Endothelial cell of umbilical vein (primary cell): ENCODE data around the gene CHST14. TPM values are rescaled to one million over a fixed set of nuclear protein-coding genes. Genes with fewer than 3 reads are reported as not detected.

Experiments used
- BruUV-seq: library from RNA; stranded (reverse); fragments of 400-500 nt; replicated peaks from 2 replicates; lab custom pipeline; 2021; lab: Mats Ljungman, UMichigan
- CTCF ChIA-PET: fragments of 300-600, 350-600 bp; sonication (Branson Sonifier 250); formaldehyde crosslinking; loops from one replicate; lab custom pipeline; 2021; ENCODE audit warnings: antibody characterized with exemption, inconsistent platforms; lab: Charles Lee
- POLR2A ChIA-PET: fragments of 300-600, 350-600 bp; sonication (Branson Sonifier 250); formaldehyde crosslinking; loops from one replicate; lab custom pipeline; 2021; ENCODE audit warnings: antibody characterized with exemption, inconsistent platforms; lab: Charles Lee
- DNase-seq: peaks from one replicate; pipeline ENCODE4 v3.0.0-alpha.2; 2011; ENCODE audit warnings: low read depth, low spot score
- FAIRE-seq: peaks from 2 replicates; lab custom pipeline; 2011; peaks lifted over from hg19 to GRCh38; lab: Jason Lieb, UNC
- H2AFZ ChIP-seq: 2 replicates; pipeline ENCODE4 v1.6.0; 2012; ENCODE audit warnings: low read depth, low read length, control low read depth, inconsistent platforms
- H3K27ac ChIP-seq: 2 replicates; pipeline ENCODE4 v1.5.1; 2011; ENCODE audit warnings: low read depth, mild to moderate bottlenecking, control low read depth, low read length, moderate library complexity; ENCODE audit not compliant: insufficient read depth
- H3K27me3 ChIP-seq, 2 experiments: 2 replicates each; pipeline versions ENCODE4 v1.6.0 to v1.6.1; 2011; ENCODE audit warnings: low read length in 2 of 2, mixed read lengths in 1 of 2; ENCODE audit not compliant: control insufficient read depth in 2 of 2, insufficient read depth in 2 of 2
- H3K36me3 ChIP-seq, 2 experiments: 2 replicates in 1 of 2; 3 replicates in 1 of 2; pipeline ENCODE4 v1.5.1; 2011; ENCODE audit warnings: low read length in 2 of 2, mild to moderate bottlenecking in 1 of 2, moderate library complexity in 1 of 2; ENCODE audit not compliant: control insufficient read depth in 2 of 2, insufficient read depth in 2 of 2; ENCODE audit errors: extremely low read depth in 1 of 2
- H3K4me1 ChIP-seq: 3 replicates; pipeline ENCODE4 v1.5.1; 2011; ENCODE audit warnings: mild to moderate bottlenecking, low read length; ENCODE audit not compliant: control insufficient read depth, insufficient read depth; ENCODE audit errors: extremely low read depth
- H3K4me2 ChIP-seq: 2 replicates; pipeline ENCODE4 v1.6.1; 2011; ENCODE audit warnings: low read length, control low read depth, mixed read lengths; ENCODE audit not compliant: insufficient read depth
- H3K4me3 ChIP-seq, 3 experiments: fragments of 200-600 bp in 1 of 3; sonication (generic), shearing (Covaris generic) in 1 of 3; replicated peaks in 1 of 3; 2 replicates each; pipeline ENCODE4 v1.5.1; 2011 to 2016; ENCODE audit warnings: control low read depth in 3 of 3, low read length in 3 of 3, mild to moderate bottlenecking in 2 of 3, inconsistent platforms in 1 of 3, low read depth in 1 of 3, moderate library complexity in 1 of 3; ENCODE audit not compliant: insufficient read depth in 1 of 3
- H3K79me2 ChIP-seq: 2 replicates; pipeline ENCODE4 v1.6.0; 2012; ENCODE audit warnings: low read length, inconsistent platforms; ENCODE audit not compliant: control insufficient read depth, insufficient read depth
- H3K9ac ChIP-seq: replicated peaks from 2 replicates; pipeline ENCODE3; 2011; ENCODE audit warnings: low read length, control low read depth; ENCODE audit not compliant: insufficient read depth; ENCODE audit errors: extremely low read depth
- H3K9me1 ChIP-seq: replicated peaks from 3 replicates; pipeline ENCODE4 v1.6.0; 2011; ENCODE audit warnings: mild to moderate bottlenecking, low read length; ENCODE audit not compliant: control insufficient read depth, insufficient read depth; ENCODE audit errors: extremely low read depth
- H3K9me3 ChIP-seq: replicated peaks from 2 replicates; pipeline ENCODE4 v1.5.1; 2012; ENCODE audit warnings: low read length, inconsistent platforms; ENCODE audit not compliant: control insufficient read depth, insufficient read depth
- H4K20me1 ChIP-seq: replicated peaks from 2 replicates; pipeline ENCODE3; 2011; ENCODE audit warnings: mild to moderate bottlenecking, low read length; ENCODE audit not compliant: control insufficient read depth, insufficient read depth; ENCODE audit errors: extremely low read depth
- EZH2 ChIP-seq: IDR thresholded peaks from 2 replicates; pipeline ENCODE4 v1.6.1; 2012; ENCODE audit warnings: borderline replicate concordance, low read depth, mild to moderate bottlenecking, moderate library complexity, low read length, inconsistent platforms; ENCODE audit not compliant: severe bottlenecking
- FOS ChIP-seq: IDR thresholded peaks from 2 replicates; pipeline ENCODE4 v1.6.1; 2011; ENCODE audit warnings: mild to moderate bottlenecking, low read length, moderate library complexity, borderline replicate concordance; ENCODE audit not compliant: insufficient read depth
- GATA2 ChIP-seq: IDR thresholded peaks from 2 replicates; pipeline ENCODE4 v1.7.0; 2011; ENCODE audit warnings: low read depth, mild to moderate bottlenecking, moderate library complexity, mixed read lengths, low read length; ENCODE audit not compliant: insufficient read length, insufficient read depth
- JUN ChIP-seq: IDR thresholded peaks from 2 replicates; pipeline ENCODE4 v1.6.1; 2011; ENCODE audit warnings: borderline replicate concordance, low read depth; ENCODE audit not compliant: insufficient read length, insufficient read depth
- MYC ChIP-seq: IDR thresholded peaks from one replicate; pipeline ENCODE4 v1.6.1; 2011; ENCODE audit warnings: mild to moderate bottlenecking, low read depth, low read length
- POLR2A ChIP-seq: IDR thresholded peaks from 2 replicates; pipeline ENCODE4 v1.6.1; 2012; ENCODE audit warnings: low read depth, mild to moderate bottlenecking, control low read depth, low read length
- POLR2AphosphoS5 ChIP-seq: IDR thresholded peaks from 2 replicates; pipeline ENCODE4 v1.6.1; 2012; ENCODE audit warnings: low read depth, mild to moderate bottlenecking, control low read depth, low read length, moderate library complexity; ENCODE audit not compliant: insufficient read depth
- dilution Hi-C: fragments of 300-500 bp; cut with MboI; formaldehyde crosslinking; loops from one replicate; pipeline ENCODE4 v1.15.0; 2019; ENCODE audit warnings: low sequenced_read_pairs; ENCODE audit not compliant: extremely low pct_ligation_motif_present
- intact Hi-C: fragments of 100-400 bp; cut with micrococcal nuclease; formaldehyde crosslinking; loops from one replicate; pipeline ENCODE4 v1.10.0; 2022
- polyA plus RNA-seq, 4 experiments: library from polyadenylated mRNA; depleted of rRNA in 3 of 4; stranded (reverse) in 3 of 4; unstranded in 1 of 4; fragments of >200 nt; gene quantifications; 2 replicates each; pipeline versions ENCODE4 v1.2.1 to v1.2.3, GENCODE V29; 2011 to 2012; ENCODE audit warnings: missing spikeins in 1 of 4
- total RNA-seq: library from RNA; stranded (reverse); gene quantifications from 2 replicates; pipeline ENCODE4 v1.2.3, GENCODE V29; 2021
- TF ChIP-seq, protein P1 (sequence below), 2 donors: IDR thresholded peaks; 1 replicate in 1 of 2; 2 replicates in 1 of 2; pipeline ENCODE4 v1.5.1; 2011; ENCODE audit warnings: low read length in 2 of 2, mild to moderate bottlenecking in 2 of 2, moderate library complexity in 2 of 2, control low read depth in 1 of 2, inconsistent platforms in 1 of 2, low read depth in 1 of 2; ENCODE audit not compliant: insufficient read depth in 1 of 2; ENCODE audit errors: extremely low read depth in 1 of 2
- TF ChIP-seq, protein P2 (sequence below): IDR thresholded peaks from 2 replicates; pipeline ENCODE4 v1.6.1; 2011; ENCODE audit not compliant: insufficient read depth, insufficient read length

The CHST14 gene
- total and polyA plus RNA-seq, 2 donors (not counting 3 experiments of a cell fraction or from before 2014, with no cell fraction given): 35.1 to 49.2 TPM

DNA sequence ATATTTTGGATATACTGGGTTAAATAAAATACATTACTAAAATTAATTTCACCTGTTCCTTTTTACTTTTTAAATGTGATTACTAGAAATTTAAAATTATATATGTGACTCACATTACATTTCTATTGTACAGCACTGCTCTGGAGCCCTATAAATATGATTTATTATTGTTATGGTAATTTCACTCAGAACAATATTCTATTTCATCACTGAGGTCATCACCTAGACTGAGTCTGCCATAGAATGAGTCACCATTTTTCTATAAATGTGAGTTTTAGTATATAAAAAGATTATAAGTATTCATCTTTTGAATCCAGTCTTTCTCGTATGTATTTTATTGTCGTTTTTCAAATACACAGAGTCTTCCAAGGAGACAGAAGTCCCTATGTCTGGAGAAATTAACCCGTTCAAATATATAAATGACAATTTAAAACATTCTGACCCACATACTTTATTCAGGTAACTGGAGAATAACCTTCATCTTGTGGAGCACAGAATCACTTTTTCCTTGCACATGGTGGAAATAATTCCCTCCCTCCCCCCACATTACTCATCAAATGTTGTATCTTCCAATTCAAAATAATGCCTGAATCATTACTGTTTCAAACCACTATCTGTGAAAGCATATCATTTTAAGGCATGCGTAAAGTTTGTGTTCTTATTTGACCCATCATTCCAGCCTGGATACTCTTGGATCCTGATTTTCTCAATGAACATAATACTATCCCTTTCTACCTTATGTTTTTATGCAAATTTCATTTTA is 30.0 kb downstream of the CHST14 start:
- intact Hi-C loops (no loop called here), dilution Hi-C loops (no loop called here)
- DNase-seq (peak; percentile 71), FAIRE-seq (no peak)
- peaks cover 4 to 6% of the 10 kb centered on the region in 2 experiments for H3K27me3 ChIP-seq
- no peaks in the 10 kb centered on the region for H3K36me3 ChIP-seq
- BruUV-seq: no TSS peak
- peaks cover 10% of the 10 kb centered on the region for H3K4me1 ChIP-seq
- no peak overlapping the region for H2AFZ ChIP-seq
- no peak overlapping the region for H3K9ac ChIP-seq
- H3K79me2 ChIP-seq: no peaks in the 10 kb centered on the region
- H3K4me3 ChIP-seq: no peak overlapping the region
- POLR2A ChIA-PET: no interaction called here
- no peak overlapping the region for H3K4me2 ChIP-seq
- CTCF ChIA-PET: interaction anchor here (1.6 kb wide), 1 partner anchor 19 kb away, joined by 7 read pairs; no protein-coding TSS in a partner anchor
- no peaks in the 10 kb centered on the region for H3K9me3 ChIP-seq
- H4K20me1 ChIP-seq: no peaks in the 10 kb centered on the region
- TF ChIP-seq GATA2 (no peak), FOS (peak; percentile 76), JUN (peak; percentile 84)
- no peaks in the 10 kb centered on the region for H3K9me1 ChIP-seq
- H3K27ac ChIP-seq: no peak overlapping the region

DNA sequence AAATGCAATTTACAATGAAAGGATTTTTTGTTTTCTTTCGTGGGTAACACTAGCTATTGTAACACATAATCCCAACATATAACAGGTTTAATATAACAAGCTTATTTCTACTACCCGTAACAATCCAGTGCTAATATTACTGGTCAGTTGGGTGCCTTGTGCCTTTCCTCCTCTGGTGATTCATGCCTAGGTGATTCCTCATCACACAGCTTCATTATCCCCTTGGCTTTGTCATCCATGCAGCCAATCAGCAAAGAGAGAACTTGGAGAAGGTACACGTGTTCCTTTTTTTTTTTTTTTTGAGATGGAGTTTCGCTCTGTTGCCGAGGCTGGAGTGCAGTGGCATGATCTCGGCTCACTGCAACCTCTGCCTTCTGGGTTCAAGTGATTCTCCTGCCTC is 30.7 kb downstream of the CHST14 start:
- FAIRE-seq (no peak), DNase-seq (no peak)
- H3K4me1 ChIP-seq: peaks cover 10% of the 10 kb centered on the region
- H3K9me1 ChIP-seq: no peaks in the 10 kb centered on the region
- no peaks in the 10 kb centered on the region for H3K36me3 ChIP-seq
- BruUV-seq: no TSS peak
- H3K9ac ChIP-seq: no peak overlapping the region
- ChIA-PET CTCF (interaction anchor here (0.6 to 1.6 kb wide), 2 partner anchors 18 to 58 kb away, joined by 3 to 7 read pairs; no protein-coding TSS in a partner anchor), POLR2A (no interaction called here)
- no peak overlapping the region for H3K4me3 ChIP-seq
- dilution Hi-C loops: no loop called here
- H3K27me3 ChIP-seq: peaks cover 4% of the 10 kb centered on the region in 2 experiments
- no peaks in the 10 kb centered on the region for H3K79me2 ChIP-seq
- no peak overlapping the region for H3K4me2 ChIP-seq
- no peaks in the 10 kb centered on the region for H4K20me1 ChIP-seq
- TF ChIP-seq JUN (no peak), EZH2 (no peak), MYC (no peak), POLR2A (no peak), GATA2 (no peak), POLR2AphosphoS5 (no peak), FOS (no peak)
- TF ChIP-seq, protein P1, sequence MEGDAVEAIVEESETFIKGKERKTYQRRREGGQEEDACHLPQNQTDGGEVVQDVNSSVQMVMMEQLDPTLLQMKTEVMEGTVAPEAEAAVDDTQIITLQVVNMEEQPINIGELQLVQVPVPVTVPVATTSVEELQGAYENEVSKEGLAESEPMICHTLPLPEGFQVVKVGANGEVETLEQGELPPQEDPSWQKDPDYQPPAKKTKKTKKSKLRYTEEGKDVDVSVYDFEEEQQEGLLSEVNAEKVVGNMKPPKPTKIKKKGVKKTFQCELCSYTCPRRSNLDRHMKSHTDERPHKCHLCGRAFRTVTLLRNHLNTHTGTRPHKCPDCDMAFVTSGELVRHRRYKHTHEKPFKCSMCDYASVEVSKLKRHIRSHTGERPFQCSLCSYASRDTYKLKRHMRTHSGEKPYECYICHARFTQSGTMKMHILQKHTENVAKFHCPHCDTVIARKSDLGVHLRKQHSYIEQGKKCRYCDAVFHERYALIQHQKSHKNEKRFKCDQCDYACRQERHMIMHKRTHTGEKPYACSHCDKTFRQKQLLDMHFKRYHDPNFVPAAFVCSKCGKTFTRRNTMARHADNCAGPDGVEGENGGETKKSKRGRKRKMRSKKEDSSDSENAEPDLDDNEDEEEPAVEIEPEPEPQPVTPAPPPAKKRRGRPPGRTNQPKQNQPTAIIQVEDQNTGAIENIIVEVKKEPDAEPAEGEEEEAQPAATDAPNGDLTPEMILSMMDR (IDR thresholded peaks at IDR 0.05; ENCODE audit: extremely low read depth in 1 of 2, insufficient read depth in 1 of 2, low read depth in 1 of 2, low read length in 2 of 2): no peak
- TF ChIP-seq, protein P2, sequence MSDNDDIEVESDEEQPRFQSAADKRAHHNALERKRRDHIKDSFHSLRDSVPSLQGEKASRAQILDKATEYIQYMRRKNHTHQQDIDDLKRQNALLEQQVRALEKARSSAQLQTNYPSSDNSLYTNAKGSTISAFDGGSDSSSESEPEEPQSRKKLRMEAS: no peak
- no peak overlapping the region for H3K27ac ChIP-seq
- H2AFZ ChIP-seq: no peak overlapping the region
- H3K9me3 ChIP-seq: no peaks in the 10 kb centered on the region
- intact Hi-C loops: no loop called here
